SKM-1 (cell line): Measurements from ENCODE around the gene FLVCR2.

Source experiments
- DNase-seq: peaks from one replicate; lab custom pipeline; 2025; ENCODE audit not compliant: unreplicated experiment; lab: John Stamatoyannopoulos, UW

FLVCR2 gene

GRCh38 chr14:75626863-75627262 lies 48.4 kb downstream of the FLVCR2 start:
- no peak for DNase-seq

- no peak for DNase-seq
These were observed 49.0 kb downstream of the FLVCR2 start for GRCh38 chr14:75627406-75627805.

GRCh38 chr14:75628816-75629215 lies 50.4 kb downstream of the FLVCR2 start:
- DNase-seq, result no peak

- DNase-seq, result no peak
These were observed 52.5 kb downstream of the FLVCR2 start for GRCh38 chr14:75630695-75631452.

GRCh38 chr14:75631453-75631831 lies 53.0 kb downstream of the FLVCR2 start:
- no peak for DNase-seq

- DNase-seq, result no peak
These were observed 56.4 kb downstream of the FLVCR2 start for GRCh38 chr14:75634848-75635247.

GRCh38 chr14:75636100-75636692 lies 57.8 kb downstream of the FLVCR2 start:
- no peak for DNase-seq

GRCh38 chr14:75640876-75641275 lies 62.5 kb downstream of the FLVCR2 start:
- no peak for DNase-seq

GRCh38 chr14:75643985-75644384 lies 65.6 kb downstream of the FLVCR2 start:
- no peak for DNase-seq

GRCh38 chr14:75645056-75645455 lies 66.6 kb downstream of the FLVCR2 start:
- DNase-seq, result no peak

GRCh38 chr14:75646762-75647161 lies 68.3 kb downstream of the FLVCR2 start:
- no peak for DNase-seq

- DNase-seq, result no peak
These were observed 69.2 kb downstream of the FLVCR2 start for GRCh38 chr14:75647640-75648039.

- DNase-seq, result no peak
These were observed 69.8 kb downstream of the FLVCR2 start for GRCh38 chr14:75648066-75648838.

- DNase-seq, result no peak
These were observed 70.9 kb downstream of the FLVCR2 start for GRCh38 chr14:75649337-75649736.

GRCh38 chr14:75649773-75650172 lies 71.4 kb downstream of the FLVCR2 start:
- no peak for DNase-seq

- no peak for DNase-seq
These were observed 72.0 kb downstream of the FLVCR2 start for GRCh38 chr14:75650253-75651058.

- DNase-seq, result no peak
These were observed 75.1 kb downstream of the FLVCR2 start for GRCh38 chr14:75653563-75653962.

GRCh38 chr14:75654127-75654732 lies 75.8 kb downstream of the FLVCR2 start:
- DNase-seq, result peak; percentile 9

GRCh38 chr14:75655235-75655634 lies 76.8 kb downstream of the FLVCR2 start:
- DNase-seq, result no peak

GRCh38 chr14:75657331-75657730 lies 78.9 kb downstream of the FLVCR2 start:
- DNase-seq, result no peak

- no peak for DNase-seq
These were observed 80.5 kb downstream of the FLVCR2 start for GRCh38 chr14:75658957-75659356.
